GM12878 (cell line): ENCODE measurements around the gene KISS1R. TPM values are rescaled to one million over a fixed set of nuclear protein-coding genes. Genes with fewer than 3 reads are reported as not detected.

ENCODE experiments used
- CBX3 ChIP-seq: fragments of 200-600 bp; sonication (generic); IDR thresholded peaks from 2 replicates; pipeline ENCODE4 v1.6.1; 2016; ENCODE audit warnings: low read depth, borderline replicate concordance
- CEBPZ ChIP-seq: fragments of 150-350 bp; IDR thresholded peaks from 2 replicates; pipeline ENCODE4 v1.6.1; 2016; ENCODE audit warnings: low read depth, low read length
- EED ChIP-seq: sonication (generic); IDR thresholded peaks from 2 replicates; pipeline ENCODE4 v1.6.1; 2016; ENCODE audit warnings: antibody characterized with exemption, low read depth
- EGR1 ChIP-seq, 2 experiments: IDR thresholded peaks; 1 replicate in 1 of 2; 2 replicates in 1 of 2; pipeline ENCODE4 v1.6.1; 2011 to 2012; ENCODE audit warnings: low read depth in 2 of 2, low read length in 2 of 2, borderline replicate concordance in 1 of 2, mild to moderate bottlenecking in 1 of 2, moderate library complexity in 1 of 2
- ELK1 ChIP-seq: IDR thresholded peaks from 2 replicates; pipeline ENCODE4 v1.6.1; 2012; ENCODE audit warnings: low read depth, low read length, improper control_type of control experiment
- HDAC6 ChIP-seq: fragments of 200-600 bp; sonication (generic); IDR thresholded peaks from one replicate; pipeline ENCODE4 v1.8.0; 2017; ENCODE audit warnings: antibody characterized with exemption; ENCODE audit not compliant: unreplicated experiment
- MTA2 ChIP-seq: fragments of 450-650 bp; IDR thresholded peaks from 2 replicates; pipeline ENCODE4 v1.6.1; 2016; ENCODE audit warnings: low read depth, mild to moderate bottlenecking, moderate library complexity
- NKRF ChIP-seq: fragments of 450-650 bp; conservative IDR thresholded peaks from 2 replicates; pipeline ENCODE4 v1.6.1; 2017; ENCODE audit warnings: mild to moderate bottlenecking, moderate library complexity
- TAF1 ChIP-seq: IDR thresholded peaks from 2 replicates; pipeline ENCODE4 v1.6.1; 2011; ENCODE audit warnings: mild to moderate bottlenecking, low read depth, low read length, borderline replicate concordance
- TARDBP ChIP-seq: IDR thresholded peaks from 2 replicates; pipeline ENCODE4 v1.6.1; 2016; ENCODE audit warnings: borderline replicate concordance
- YY1 ChIP-seq: IDR thresholded peaks from 2 replicates; pipeline ENCODE4 v1.6.1; 2011; ENCODE audit warnings: low read depth, mild to moderate bottlenecking, low read length
- polyA plus RNA-seq, 11 experiments: library from polyadenylated mRNA; depleted of rRNA in 4 of 11; unstranded in 6 of 11; stranded (reverse) in 5 of 11; fragments of >200 nt; fragmentation: Nextera tagmentation in 4 of 11; fragmentation: Illumina TruSeq in 1 of 11; extraction: Ambion mirVana in 4 of 11; extraction: Trizol in 1 of 11; gene quantifications; 1 replicate in 1 of 11; 2 replicates in 10 of 11; pipeline versions ENCODE4 v1.2.1 to v1.2.3, GENCODE V29; 2011 to 2016; ENCODE audit warnings: inconsistent platforms in 2 of 11, missing spikeins in 2 of 11, low read depth in 1 of 11
- total RNA-seq, 4 experiments: library from RNA; depleted of rRNA in 3 of 4; stranded (reverse); fragments of >200 nt in 3 of 4; fragmentation: Illumina TruSeq in 1 of 4; extraction: Trizol in 1 of 4; gene quantifications; 2 replicates each; pipeline versions ENCODE4 v1.2.1 to v1.2.3, GENCODE V29; 2013 to 2021

The KISS1R gene
- total and polyA plus RNA-seq, 10 of the 15 experiments (the other 5 are each of a cell fraction or from before 2014, with no cell fraction given) = 0.13 to 2.7 (median 1.4) TPM; not detected in 3

- TF ChIP-seq ELK1 = no peak
- TF ChIP-seq EGR1 (IDR thresholded peaks at IDR 0.05; ENCODE audit: borderline replicate concordance in 1 of 2, low read depth in 2 of 2, low read length in 2 of 2) = peak in 1 of 2 experiments; percentile 47; a peak in 1 of 3 replicates
- TF ChIP-seq HDAC6 = no peak
- TF ChIP-seq CBX3 = no peak
- no peak for TF ChIP-seq EED
- no peak for TF ChIP-seq CEBPZ
- TF ChIP-seq TARDBP = no peak
- TF ChIP-seq MTA2 = no peak
- 0 out of 2 replicates have a peak, but pooled peaks have one; percentile 34 for TF ChIP-seq TAF1
- TF ChIP-seq NKRF = no peak
- peak; percentile 52; the same call in 1 of the 2 replicates for TF ChIP-seq YY1
- TF ChIP-seq, all 136 proteins: peak for 9
Observed at GRCh38 chr19:913080-913748, 3.9 kb upstream of the KISS1R start, which contains the start of gene R3HDM4 (continued).
